Endodermal cell (in vitro differentiated cells): ENCODE results near the gene TGM1. TPM values are rescaled to one million over a fixed set of nuclear protein-coding genes. Genes with fewer than 3 reads are reported as not detected.

Experiments used
- DNase-seq: peaks from one replicate; pipeline ENCODE4 v3.0.0-alpha.2; 2017
- H3K27ac ChIP-seq: 2 replicates; pipeline ENCODE4 v1.5.1; 2013; ENCODE audit warnings: mild to moderate bottlenecking, low read depth, low read length, moderate library complexity
- H3K27me3 ChIP-seq: 2 replicates; pipeline ENCODE4 v1.6.1; 2013; ENCODE audit warnings: mild to moderate bottlenecking, low read length, moderate library complexity; ENCODE audit not compliant: insufficient read depth, control insufficient read depth, poor library complexity, severe bottlenecking
- H3K36me3 ChIP-seq: 2 replicates; pipeline ENCODE4 v1.7.0; 2013; ENCODE audit warnings: mild to moderate bottlenecking, low read length, moderate library complexity; ENCODE audit not compliant: control insufficient read depth, insufficient read depth
- H3K4me1 ChIP-seq: one replicate; pipeline ENCODE4 v1.7.0; 2013; ENCODE audit warnings: low read length; ENCODE audit not compliant: control insufficient read depth, insufficient read depth
- H3K4me3 ChIP-seq: 2 replicates; pipeline ENCODE4 v1.5.1; 2013; ENCODE audit warnings: mild to moderate bottlenecking, low read length, moderate library complexity
- H3K9ac ChIP-seq: 2 replicates; pipeline ENCODE4 v1.6.1; 2013; ENCODE audit warnings: mild to moderate bottlenecking, low read length, moderate library complexity; ENCODE audit not compliant: poor library complexity, severe bottlenecking; ENCODE audit errors: extremely low read depth
- H3K9me3 ChIP-seq: 2 replicates; pipeline ENCODE4 v1.6.1; 2013; ENCODE audit warnings: mild to moderate bottlenecking, low read length, moderate library complexity; ENCODE audit not compliant: control insufficient read depth
- H3K27ac Mint-ChIP-seq: 2 replicates; pipeline ENCODE4 v1.8.0; 2020; ENCODE audit warnings: mixed read lengths
- H3K27me3 Mint-ChIP-seq: 2 replicates; pipeline ENCODE4 v1.8.0; 2021; ENCODE audit warnings: mild to moderate bottlenecking, mixed read lengths; ENCODE audit not compliant: insufficient read depth
- H3K36me3 Mint-ChIP-seq: 2 replicates; pipeline ENCODE4 v1.8.0; 2020; ENCODE audit warnings: low read depth, mixed read lengths
- H3K4me1 Mint-ChIP-seq: 2 replicates; pipeline ENCODE4 v1.8.0; 2020; ENCODE audit warnings: mixed read lengths
- H3K4me3 Mint-ChIP-seq: 2 replicates; pipeline ENCODE4 v1.8.0; 2020; ENCODE audit warnings: mild to moderate bottlenecking, moderate library complexity, mixed read lengths
- H3K9me3 Mint-ChIP-seq: 2 replicates; pipeline ENCODE4 v1.8.0; 2020; ENCODE audit warnings: mild to moderate bottlenecking, mixed read lengths
- WGBS, 2 experiments: methylation state at CpG; one replicate each; pipeline versions ENCODE4 v1.1.5 to v1.1.7; 2013; ENCODE audit warnings: missing lambda C conversion rate in 2 of 2, mixed read lengths in 1 of 2; ENCODE audit not compliant: insufficient coverage in 1 of 2, insufficient read length in 1 of 2; 5-methylcytosine and 5-hydroxymethylcytosine counted together
- total RNA-seq, 2 donors: library from RNA; stranded (reverse); fragmentation: NEBNext Ultra II Directional in 1 of 2; extraction: Animal tissue kit (Norgen Biotek cat#: 25700) in 1 of 2; gene quantifications; 2 replicates in 1 of 2; 3 replicates in 1 of 2; pipeline ENCODE4 v1.2.1, GENCODE V29; 2021
- TF ChIP-seq, protein P1 (sequence below): fragments of 200-600 bp; sonication (generic); conservative IDR thresholded peaks from 2 replicates; pipeline ENCODE4 v1.5.0; 2021; ENCODE audit warnings: antibody characterized with exemption, mild to moderate bottlenecking

The TGM1 gene
- total RNA-seq, 2 donors from 2014 or later, result 1.6 to 3.4 TPM

DNA sequence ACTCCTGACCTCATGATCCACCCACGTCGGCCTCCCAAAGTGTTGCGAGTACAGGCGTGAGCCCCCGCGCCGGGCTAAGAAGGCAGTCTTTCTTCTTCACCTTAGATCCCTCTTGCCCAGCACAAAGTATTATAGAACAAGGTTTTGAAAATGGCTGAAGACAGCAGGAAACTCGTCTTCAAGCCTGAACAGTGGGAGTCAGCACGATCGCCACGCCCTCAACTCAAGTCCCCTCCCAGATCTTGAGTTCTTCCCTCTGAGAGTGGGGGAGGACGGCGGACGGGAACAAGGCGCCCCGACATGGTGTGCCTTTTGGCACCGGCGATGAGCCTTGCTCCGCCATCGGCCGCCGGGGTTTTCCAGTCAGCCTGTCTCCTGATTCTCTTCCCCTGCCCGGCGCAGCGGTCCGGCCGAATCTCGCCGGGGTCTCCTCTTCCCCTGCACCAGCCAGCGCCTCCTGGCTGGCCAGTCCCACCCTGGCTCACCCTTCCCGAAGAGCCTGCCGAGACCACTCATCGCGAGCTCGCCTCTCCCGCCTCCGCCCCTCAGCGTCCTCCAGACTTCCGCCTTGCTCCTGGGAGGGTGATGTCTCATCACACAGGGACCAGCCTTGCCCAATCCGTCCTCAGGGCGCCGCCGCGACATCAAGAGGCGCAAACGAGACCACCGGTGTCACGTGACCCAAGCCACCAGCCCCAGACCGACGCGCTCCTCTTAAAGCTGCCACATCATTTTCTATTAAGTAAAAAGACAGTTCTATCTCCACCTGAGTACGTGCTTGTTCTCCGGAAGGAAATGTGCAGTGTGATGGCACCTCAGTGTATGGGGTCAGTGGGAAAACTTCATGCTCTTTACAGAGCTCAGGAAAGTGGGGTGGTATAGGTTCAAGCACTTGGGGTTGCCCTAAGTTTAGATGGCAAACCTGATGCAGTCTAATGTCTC, 49.8 kb downstream of the TGM1 start, which contains the start of gene CHMP4A:
Gene CHMP4A, minus strand, starts transcription at position 565 of the 942 bp plus-strand sequence. Its CDS starts 49 bp downstream, at position 516.
- Mint-ChIP-seq H3K36me3 (peaks cover 37% of the 10 kb centered on the region), H3K4me1 (peaks cover 16% of the 10 kb centered on the region), H3K4me3 (peak within 1 kb of the TSS; percentile 92), H3K9me3 (no peaks in the 10 kb centered on the region), H3K27me3 (no peaks in the 10 kb centered on the region), H3K27ac (peak within 1 kb of the TSS; percentile 99)
- Histone ChIP-seq H3K27me3 (no peaks in the 10 kb centered on the region), H3K9me3 (no peaks in the 10 kb centered on the region), H3K27ac (peak within 1 kb of the TSS; percentile 92), H3K9ac (peak within 1 kb of the TSS; percentile 79), H3K4me1 (peaks cover 3% of the 10 kb centered on the region), H3K36me3 (peaks cover 38% of the 10 kb centered on the region), H3K4me3 (peak within 1 kb of the TSS; percentile 85)
- DNase-seq, result peak; percentile 99
- TF ChIP-seq, protein P1, sequence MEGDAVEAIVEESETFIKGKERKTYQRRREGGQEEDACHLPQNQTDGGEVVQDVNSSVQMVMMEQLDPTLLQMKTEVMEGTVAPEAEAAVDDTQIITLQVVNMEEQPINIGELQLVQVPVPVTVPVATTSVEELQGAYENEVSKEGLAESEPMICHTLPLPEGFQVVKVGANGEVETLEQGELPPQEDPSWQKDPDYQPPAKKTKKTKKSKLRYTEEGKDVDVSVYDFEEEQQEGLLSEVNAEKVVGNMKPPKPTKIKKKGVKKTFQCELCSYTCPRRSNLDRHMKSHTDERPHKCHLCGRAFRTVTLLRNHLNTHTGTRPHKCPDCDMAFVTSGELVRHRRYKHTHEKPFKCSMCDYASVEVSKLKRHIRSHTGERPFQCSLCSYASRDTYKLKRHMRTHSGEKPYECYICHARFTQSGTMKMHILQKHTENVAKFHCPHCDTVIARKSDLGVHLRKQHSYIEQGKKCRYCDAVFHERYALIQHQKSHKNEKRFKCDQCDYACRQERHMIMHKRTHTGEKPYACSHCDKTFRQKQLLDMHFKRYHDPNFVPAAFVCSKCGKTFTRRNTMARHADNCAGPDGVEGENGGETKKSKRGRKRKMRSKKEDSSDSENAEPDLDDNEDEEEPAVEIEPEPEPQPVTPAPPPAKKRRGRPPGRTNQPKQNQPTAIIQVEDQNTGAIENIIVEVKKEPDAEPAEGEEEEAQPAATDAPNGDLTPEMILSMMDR, result peak; percentile 49
- 0% methylated on average over 26 to 53 of the region's 53 CpGs for WGBS, 2 experiments

DNA sequence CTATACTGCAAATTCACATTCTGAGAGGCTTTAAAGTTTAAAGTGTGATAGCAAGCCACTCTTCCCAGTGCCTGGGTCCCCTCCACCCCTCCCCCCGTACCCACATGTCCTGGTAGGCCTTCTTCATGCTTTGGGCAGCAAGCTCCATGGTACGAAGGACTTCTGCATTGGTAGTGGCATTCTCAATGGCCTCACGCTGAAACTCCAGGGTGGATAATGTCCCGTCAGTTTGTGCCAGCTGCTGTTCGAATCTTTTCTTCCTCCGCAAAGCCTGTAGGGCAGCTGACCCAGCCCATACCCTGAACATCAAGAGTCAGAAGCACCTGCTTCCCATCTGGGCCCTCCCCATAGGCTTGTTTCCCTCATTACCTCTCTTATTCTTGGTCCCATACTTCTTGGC, 51.7 kb downstream of the TGM1 start:
- no peaks in the 10 kb centered on the region for H3K27me3 ChIP-seq
- no peak overlapping the region for H3K27ac ChIP-seq
- TF ChIP-seq, protein P1, result no peak
- no peak overlapping the region for H3K4me3 ChIP-seq
- Mint-ChIP-seq H3K27ac (peak overlapping the region; percentile 8), H3K36me3 (peaks cover 46% of the 10 kb centered on the region), H3K27me3 (no peaks in the 10 kb centered on the region), H3K4me1 (peaks cover 16% of the 10 kb centered on the region), H3K4me3 (peak overlapping the region; percentile 92), H3K9me3 (no peaks in the 10 kb centered on the region)
- no peak overlapping the region for H3K9ac ChIP-seq
- H3K9me3 ChIP-seq, result no peaks in the 10 kb centered on the region
- WGBS, 2 experiments, result 95 to 100% methylated on average over 3 to 6 of the region's 6 CpGs
- H3K36me3 ChIP-seq, result peaks cover 46% of the 10 kb centered on the region
- no peak for DNase-seq
- H3K4me1 ChIP-seq, result peaks cover 3% of the 10 kb centered on the region

DNA sequence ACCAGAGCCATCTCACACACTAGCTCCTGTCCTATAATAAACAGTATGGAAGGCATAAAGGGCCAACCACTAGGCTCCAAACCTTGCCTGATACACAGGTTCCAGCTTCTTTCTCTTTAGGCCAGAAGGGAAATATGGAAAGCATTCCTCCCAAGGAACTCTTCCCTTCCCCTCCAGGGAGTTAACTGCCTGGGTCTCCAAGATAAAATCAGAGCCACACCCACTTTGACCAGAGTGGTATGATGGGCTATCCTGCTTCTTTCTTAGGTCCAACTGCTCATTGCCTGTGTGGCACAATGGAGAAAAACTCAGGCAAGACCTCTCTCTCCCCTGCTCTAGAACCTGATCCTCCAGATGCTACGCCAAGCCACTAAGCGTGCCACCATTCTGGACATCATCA, 55.4 kb downstream of the TGM1 start:
- H3K4me1 ChIP-seq, result no peaks in the 10 kb centered on the region
- H3K27me3 ChIP-seq, result no peaks in the 10 kb centered on the region
- H3K9me3 ChIP-seq, result peaks cover 7% of the 10 kb centered on the region
- no peak overlapping the region for H3K27ac ChIP-seq
- H3K4me3 ChIP-seq, result no peak overlapping the region
- Mint-ChIP-seq H3K4me1 (no peaks in the 10 kb centered on the region), H3K27ac (no peak overlapping the region), H3K36me3 (peaks cover 76% of the 10 kb centered on the region), H3K27me3 (no peaks in the 10 kb centered on the region), H3K4me3 (no peak overlapping the region), H3K9me3 (peaks cover 7% of the 10 kb centered on the region)
- DNase-seq, result no peak
- no peak overlapping the region for H3K9ac ChIP-seq
- H3K36me3 ChIP-seq, result peaks cover 67% of the 10 kb centered on the region
- TF ChIP-seq, protein P1, result no peak
- WGBS, 2 experiments, result 90 to 100% methylated on average over 1 to 2 of the region's 2 CpGs
